ENCODE measurements around the gene FRMD4A.
A peak's percentile ranks its signal among the peaks of the same experiment; 100 is the strongest.

Gene FRMD4A

GRCh38 chr10:13994932-13995331 is 335.8 kb downstream of the FRMD4A start:
- Mint-ChIP-seq H3K27me3 (peaks cover 7% of the 10 kb centered on the region), H3K4me3 (no peak overlapping the region), H3K36me3 (peaks cover 8% of the 10 kb centered on the region), H3K4me1 (peaks cover 26% of the 10 kb centered on the region), H3K9me3 (peaks cover 4% of the 10 kb centered on the region), H3K27ac (peak overlapping the region; percentile 92)
- ATAC-seq (ENCODE audit: low read depth) (peak; percentile 36), DNase-seq (ENCODE audit: low spot score in 2 of 2) (no peak)

GRCh38 chr10:13993673-13994089 is 337.0 kb downstream of the FRMD4A start:
- H3K36me3 Mint-ChIP-seq = peaks cover 4% of the 10 kb centered on the region
- peaks cover 3% of the 10 kb centered on the region for H3K27me3 Mint-ChIP-seq
- H3K9me3 Mint-ChIP-seq = peaks cover 4% of the 10 kb centered on the region
- H3K27ac Mint-ChIP-seq = peak overlapping the region; percentile 92
- peak; percentile 83 for ATAC-seq (ENCODE audit: low read depth)
- peaks cover 27% of the 10 kb centered on the region for H3K4me1 Mint-ChIP-seq
- peak in 1 of 2 donors; percentile 23 for DNase-seq (ENCODE audit: low spot score in 2 of 2)
- H3K4me3 Mint-ChIP-seq = peak overlapping the region; percentile 28

- Mint-ChIP-seq H3K4me1 (peaks cover 29% of the 10 kb centered on the region), H3K4me3 (peak overlapping the region; percentile 21), H3K36me3 (no peaks in the 10 kb centered on the region), H3K27me3 (no peaks in the 10 kb centered on the region), H3K9me3 (no peaks in the 10 kb centered on the region), H3K27ac (peak overlapping the region; percentile 92)
- no peak for DNase-seq (ENCODE audit: low spot score in 2 of 2)
- peak; percentile 17 for ATAC-seq (ENCODE audit: low read depth)
These were observed 337.6 kb downstream of the FRMD4A start for GRCh38 chr10:13993169-13993568.

GRCh38 chr10:13991353-13991752 is 339.4 kb downstream of the FRMD4A start:
- H3K4me1 Mint-ChIP-seq = peaks cover 25% of the 10 kb centered on the region
- DNase-seq (ENCODE audit: low spot score in 2 of 2) (no peak), ATAC-seq (ENCODE audit: low read depth) (no peak)
- H3K27ac Mint-ChIP-seq = peak overlapping the region; percentile 47
- no peaks in the 10 kb centered on the region for H3K27me3 Mint-ChIP-seq
- no peaks in the 10 kb centered on the region for H3K36me3 Mint-ChIP-seq
- no peaks in the 10 kb centered on the region for H3K9me3 Mint-ChIP-seq
- no peak overlapping the region for H3K4me3 Mint-ChIP-seq

- H3K4me1 Mint-ChIP-seq = peaks cover 25% of the 10 kb centered on the region
- H3K27me3 Mint-ChIP-seq = no peaks in the 10 kb centered on the region
- no peaks in the 10 kb centered on the region for H3K36me3 Mint-ChIP-seq
- no peak overlapping the region for H3K4me3 Mint-ChIP-seq
- no peaks in the 10 kb centered on the region for H3K9me3 Mint-ChIP-seq
- H3K27ac Mint-ChIP-seq = peak overlapping the region; percentile 47
- DNase-seq (ENCODE audit: low spot score in 2 of 2) (no peak), ATAC-seq (ENCODE audit: low read depth) (no peak)
These were observed 339.8 kb downstream of the FRMD4A start for GRCh38 chr10:13990946-13991345.

- Mint-ChIP-seq H3K4me1 (peaks cover 25% of the 10 kb centered on the region), H3K4me3 (no peak overlapping the region), H3K27me3 (no peaks in the 10 kb centered on the region), H3K27ac (no peak overlapping the region), H3K36me3 (no peaks in the 10 kb centered on the region), H3K9me3 (no peaks in the 10 kb centered on the region)
- DNase-seq (ENCODE audit: low spot score in 2 of 2) (no peak), ATAC-seq (ENCODE audit: low read depth) (no peak)
These were observed 340.3 kb downstream of the FRMD4A start for GRCh38 chr10:13990392-13990805.

- H3K4me3 Mint-ChIP-seq = no peak overlapping the region
- DNase-seq (ENCODE audit: low spot score in 2 of 2) = no peak
- no peaks in the 10 kb centered on the region for H3K9me3 Mint-ChIP-seq
These were observed 341.1 kb downstream of the FRMD4A start for GRCh38 chr10:13989616-13990015.

GRCh38 chr10:13987446-13987845 is 343.3 kb downstream of the FRMD4A start:
- Mint-ChIP-seq H3K4me3 (no peak overlapping the region), H3K27me3 (no peaks in the 10 kb centered on the region), H3K27ac (peak overlapping the region; percentile 9), H3K4me1 (peaks cover 14% of the 10 kb centered on the region), H3K36me3 (no peaks in the 10 kb centered on the region), H3K9me3 (peaks cover 1% of the 10 kb centered on the region)
- no peak for DNase-seq (ENCODE audit: low spot score in 2 of 2)
- ATAC-seq (ENCODE audit: low read depth) = no peak

More at GRCh38 chr10:13989616-13990015, 341.1 kb downstream of the FRMD4A start:
- ATAC-seq (ENCODE audit: low read depth) = no peak
- H3K27ac Mint-ChIP-seq = no peak overlapping the region
- H3K36me3 Mint-ChIP-seq = no peaks in the 10 kb centered on the region
- peaks cover 19% of the 10 kb centered on the region for H3K4me1 Mint-ChIP-seq
- H3K27me3 Mint-ChIP-seq = no peaks in the 10 kb centered on the region

- H3K27me3 Mint-ChIP-seq = no peaks in the 10 kb centered on the region
- no peaks in the 10 kb centered on the region for H3K36me3 Mint-ChIP-seq
- no peak for ATAC-seq (ENCODE audit: low read depth)
- no peak for DNase-seq (ENCODE audit: low spot score in 2 of 2)
- peaks cover 12% of the 10 kb centered on the region for H3K4me1 Mint-ChIP-seq
- peaks cover 1% of the 10 kb centered on the region for H3K9me3 Mint-ChIP-seq
- no peak overlapping the region for H3K4me3 Mint-ChIP-seq
- H3K27ac Mint-ChIP-seq = no peak overlapping the region
These were observed 346.0 kb downstream of the FRMD4A start for GRCh38 chr10:13984647-13985155.

GRCh38 chr10:13983035-13983434 is 347.7 kb downstream of the FRMD4A start:
- peaks cover 1% of the 10 kb centered on the region for H3K9me3 Mint-ChIP-seq
- ATAC-seq (ENCODE audit: low read depth) (no peak), DNase-seq (ENCODE audit: low spot score in 2 of 2) (no peak)
- no peaks in the 10 kb centered on the region for H3K36me3 Mint-ChIP-seq
- no peaks in the 10 kb centered on the region for H3K27me3 Mint-ChIP-seq
- peaks cover 7% of the 10 kb centered on the region for H3K4me1 Mint-ChIP-seq
- no peak overlapping the region for H3K4me3 Mint-ChIP-seq
- H3K27ac Mint-ChIP-seq = no peak overlapping the region

GRCh38 chr10:13978533-13979115 is 352.1 kb downstream of the FRMD4A start:
- DNase-seq (ENCODE audit: low spot score in 2 of 2) (no peak), ATAC-seq (ENCODE audit: low read depth) (no peak)
- Mint-ChIP-seq H3K27ac (no peak overlapping the region), H3K9me3 (no peaks in the 10 kb centered on the region), H3K4me1 (peaks cover 2% of the 10 kb centered on the region), H3K27me3 (peaks cover 3% of the 10 kb centered on the region), H3K4me3 (no peak overlapping the region), H3K36me3 (no peaks in the 10 kb centered on the region)

- ATAC-seq (ENCODE audit: low read depth) = no peak
- Mint-ChIP-seq H3K9me3 (no peaks in the 10 kb centered on the region), H3K4me3 (no peak overlapping the region)
These were observed 352.7 kb downstream of the FRMD4A start for GRCh38 chr10:13977861-13978532.

GRCh38 chr10:13973742-13974141 is 357.0 kb downstream of the FRMD4A start:
- DNase-seq (ENCODE audit: low spot score in 2 of 2) (no peak), ATAC-seq (ENCODE audit: low read depth) (no peak)
- Mint-ChIP-seq H3K4me1 (no peaks in the 10 kb centered on the region), H3K27me3 (peaks cover 5% of the 10 kb centered on the region), H3K4me3 (no peak overlapping the region), H3K9me3 (no peaks in the 10 kb centered on the region), H3K27ac (no peak overlapping the region), H3K36me3 (no peaks in the 10 kb centered on the region)

More at GRCh38 chr10:13977861-13978532, 352.7 kb downstream of the FRMD4A start:
- Mint-ChIP-seq H3K36me3 (no peaks in the 10 kb centered on the region), H3K27ac (no peak overlapping the region), H3K27me3 (peaks cover 5% of the 10 kb centered on the region), H3K4me1 (peaks cover 2% of the 10 kb centered on the region)
- no peak for DNase-seq (ENCODE audit: low spot score in 2 of 2)

GRCh38 chr10:13972609-13973008 is 358.1 kb downstream of the FRMD4A start:
- no peaks in the 10 kb centered on the region for H3K4me1 Mint-ChIP-seq
- DNase-seq (ENCODE audit: low spot score in 2 of 2) (no peak), ATAC-seq (ENCODE audit: low read depth) (no peak)
- peaks cover 3% of the 10 kb centered on the region for H3K27me3 Mint-ChIP-seq
- H3K9me3 Mint-ChIP-seq = no peaks in the 10 kb centered on the region
- H3K36me3 Mint-ChIP-seq = no peaks in the 10 kb centered on the region
- no peak overlapping the region for H3K4me3 Mint-ChIP-seq
- no peak overlapping the region for H3K27ac Mint-ChIP-seq

All from memory B cell (primary cell).